Measurements from ENCODE around the gene FBF1.
"Not testable (repeated sequence)": the region's sequence is repeated elsewhere in the genome, so short reads cannot be mapped to it uniquely, and the experiment has no call there.

The FBF1 gene

DNA sequence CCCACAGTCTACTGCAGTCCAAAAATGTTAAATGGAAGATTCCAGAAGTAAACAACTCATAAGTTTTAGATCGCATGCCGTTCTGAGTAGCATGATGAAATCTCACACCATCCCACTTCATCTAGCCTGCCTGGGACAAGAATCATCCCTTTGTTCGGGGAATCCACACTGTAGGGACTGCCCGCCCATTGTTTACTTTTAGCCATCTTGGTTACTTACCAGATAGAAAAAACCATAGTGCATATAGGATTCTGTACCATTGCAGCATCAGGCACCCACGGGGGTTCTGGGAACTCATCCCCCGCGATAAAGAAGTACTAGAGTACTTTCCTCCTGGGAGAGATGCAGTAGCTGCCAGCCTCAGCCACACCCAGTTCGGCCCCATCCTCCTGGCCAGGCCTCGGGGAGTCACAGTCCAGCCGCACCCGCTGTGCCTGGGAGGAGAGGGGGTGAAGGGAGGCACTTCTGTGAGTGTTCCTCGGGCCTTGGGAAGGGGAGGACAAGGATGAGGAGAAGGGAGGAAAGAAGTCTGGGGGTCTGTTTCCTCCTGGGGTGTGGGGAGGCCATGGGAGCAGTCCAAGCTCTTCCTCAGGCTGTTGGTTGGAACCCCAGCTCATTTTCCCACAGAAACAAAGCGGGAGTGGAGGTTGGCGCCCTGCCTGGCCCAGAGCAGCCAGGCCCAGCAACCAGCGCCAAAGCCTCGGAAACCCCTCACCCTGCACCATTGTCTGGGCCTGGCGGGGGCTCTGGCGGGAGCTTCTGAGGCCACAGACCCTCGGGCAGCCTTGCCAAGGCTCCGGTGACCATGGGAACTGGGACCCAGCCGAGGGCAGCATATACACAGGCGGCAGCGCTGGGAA is 71.3 kb downstream of the FBF1 start:
- POLR2A ChIA-PET: interaction anchor here (1.2 to 1.6 kb wide), 2 partner anchors 15 to 89 kb away, joined by 5 read pairs; partner anchors contain the start of gene WBP2
- no peak for TF ChIP-seq ELF4 (IDR thresholded peaks at IDR 0.05)
- no peak for TF ChIP-seq ARNT (IDR thresholded peaks at IDR 0.05)
- TF ChIP-seq SUZ12 (IDR thresholded peaks at IDR 0.05): no peak
- no peak for TF ChIP-seq HDGF (IDR thresholded peaks at IDR 0.05; ENCODE audit: borderline replicate concordance)
- TF ChIP-seq CTBP1 (IDR thresholded peaks at IDR 0.05; ENCODE audit: borderline replicate concordance): no peak
- TF ChIP-seq NFRKB (IDR thresholded peaks at IDR 0.05): no peak
- TF ChIP-seq SP1 (IDR thresholded peaks at IDR 0.05): no peak
- no peak for TF ChIP-seq FOXK2 (IDR thresholded peaks at IDR 0.05)
- TF ChIP-seq L3MBTL2 (conservative IDR thresholded peaks at IDR 0.05): no peak

DNA sequence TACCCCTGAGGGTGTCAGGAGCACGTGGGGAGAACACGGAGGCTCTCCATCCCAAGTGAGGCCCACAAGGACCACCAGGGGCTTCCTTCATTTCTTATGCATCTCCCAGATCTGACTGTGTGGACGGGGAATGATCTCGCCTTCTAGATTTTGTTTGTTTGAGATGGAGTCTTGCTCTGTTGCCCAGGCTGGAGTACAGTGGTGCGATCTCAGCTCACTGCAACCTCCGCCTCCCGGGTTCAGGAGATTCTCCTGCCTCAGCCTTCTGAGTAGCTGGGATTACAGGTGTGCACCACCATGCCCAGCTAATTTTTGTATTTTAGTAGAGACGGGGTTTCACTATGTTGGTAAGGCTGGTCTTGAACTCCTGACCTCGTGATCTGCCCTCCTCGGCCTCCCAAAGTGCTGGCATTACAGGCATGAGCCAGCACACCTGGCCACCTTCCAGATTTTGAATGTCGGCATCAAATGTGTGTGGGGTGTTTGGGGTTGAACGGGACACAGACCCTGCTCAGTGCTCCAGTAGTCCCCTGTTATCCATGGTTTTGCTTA is 72.0 kb downstream of the FBF1 start:
- DNase-seq (ENCODE audit: extremely low spot score): not testable (repeated sequence)
- CTCF ChIA-PET: interaction anchor here (1.5 kb wide), 1 partner anchor 137 kb away, joined by 3 read pairs; no protein-coding TSS in a partner anchor

More for the DNA sequence above, 71.3 kb downstream of the FBF1 start:
- DNase-seq (ENCODE audit: extremely low spot score): no peak
- CTCF ChIA-PET: interaction anchor here (1.5 kb wide), 1 partner anchor 136 kb away, joined by 3 read pairs; no protein-coding TSS in a partner anchor

DNA sequence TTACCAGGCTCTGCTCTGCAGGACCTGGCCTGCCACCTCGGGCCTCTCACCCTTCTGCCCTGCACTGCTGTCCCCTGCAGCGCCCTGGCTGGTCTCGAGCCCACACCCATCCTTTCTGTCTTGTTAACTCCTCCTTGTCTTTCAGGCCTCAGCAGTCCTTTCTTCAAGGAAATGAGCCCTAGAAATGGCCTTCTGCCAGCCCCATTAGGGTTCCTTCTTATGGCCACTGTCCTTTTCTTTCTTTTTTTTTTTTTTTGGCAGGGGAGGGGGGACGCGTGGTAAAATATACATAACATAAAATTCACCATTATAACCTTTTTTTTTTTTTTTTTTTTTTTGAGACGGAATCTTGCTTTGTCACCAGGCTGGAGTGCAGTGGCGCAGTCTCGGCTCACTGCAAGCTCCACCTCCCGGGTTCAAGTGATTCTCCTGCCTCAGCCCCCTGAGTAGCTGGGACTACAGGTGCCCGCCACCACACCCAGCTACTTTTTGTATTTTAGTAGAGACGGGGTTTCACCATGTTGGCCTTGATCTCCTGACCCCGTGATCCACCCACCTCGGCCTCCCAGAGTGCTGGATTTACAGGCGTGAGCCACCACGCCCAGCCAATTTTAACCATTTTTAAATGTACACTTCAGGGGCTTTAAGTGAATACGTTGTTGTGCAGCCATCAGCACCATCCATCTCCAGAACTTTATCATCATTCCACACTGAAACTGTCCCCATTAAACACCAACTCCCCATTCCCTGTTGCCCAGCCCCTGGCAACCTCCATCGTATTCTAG is 75.2 kb downstream of the FBF1 start:
- POLR2A ChIA-PET; DNase-seq (ENCODE audit: extremely low spot score): not testable (repeated sequence)
- CTCF ChIA-PET: interaction anchor here (0.7 kb wide), 1 partner anchor 26 kb away, joined by 4 read pairs; no protein-coding TSS in a partner anchor

More for the DNA sequence above, 72.0 kb downstream of the FBF1 start:
- POLR2A ChIA-PET: interaction anchor here (1.6 kb wide), 1 partner anchor 14 kb away, joined by 5 read pairs; the partner anchor contains the start of gene WBP2

DNA sequence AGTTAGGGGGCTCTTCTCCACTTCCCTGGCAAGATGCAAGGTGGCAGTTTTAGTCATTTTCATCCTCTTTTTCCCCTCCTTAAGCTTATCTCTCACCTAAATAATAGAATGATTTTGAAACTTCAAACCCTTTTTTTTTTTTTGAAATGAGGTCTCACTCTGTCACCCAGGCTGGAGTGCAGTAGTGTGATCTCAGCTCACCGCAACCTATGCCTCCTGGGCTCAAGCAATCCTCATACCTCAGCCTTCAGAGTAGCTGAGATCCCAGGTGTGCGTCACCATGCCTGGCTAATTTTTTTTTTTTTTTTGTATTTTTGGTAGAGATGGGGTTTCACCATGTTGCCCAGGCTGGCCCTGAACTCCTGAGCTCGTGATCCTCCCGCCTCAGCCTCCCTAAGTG is 76.0 kb downstream of the FBF1 start:
- CTCF ChIA-PET: interaction anchor here (0.6 to 0.7 kb wide), 3 partner anchors 26 to 372 kb away, joined by 3 to 4 read pairs (median 3); no protein-coding TSS in a partner anchor
- DNase-seq (ENCODE audit: extremely low spot score): not testable (repeated sequence)
- POLR2A ChIA-PET: interaction anchor here (0.8 to 2.4 kb wide), 3 partner anchors 10 to 85 kb away, joined by 3 to 6 read pairs (median 4); partner anchors contain the start of gene WBP2

DNA sequence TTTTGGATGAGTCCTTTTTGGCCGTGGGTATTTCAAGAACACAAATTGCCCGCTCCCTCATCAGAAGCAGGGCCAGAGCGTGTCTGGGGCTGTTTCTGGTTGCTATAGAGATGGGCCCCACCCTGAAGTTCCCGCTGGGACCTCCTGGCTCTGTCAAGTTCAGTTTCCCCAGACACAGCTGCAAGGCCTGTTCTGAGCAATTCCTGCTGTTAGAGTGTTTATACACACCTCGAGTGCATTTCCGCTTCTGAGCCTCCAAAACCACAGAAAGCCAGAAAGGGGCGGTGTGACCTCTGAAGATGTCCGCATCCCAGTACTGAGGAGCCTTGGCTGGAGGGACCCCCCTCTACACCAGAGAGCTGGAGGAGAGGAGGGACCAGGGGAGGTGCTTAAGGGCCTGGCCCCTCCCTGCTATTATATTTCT is 76.4 kb downstream of the FBF1 start:
- TF ChIP-seq ARNT (IDR thresholded peaks at IDR 0.05): no peak
- no peak for TF ChIP-seq BHLHE40 (IDR thresholded peaks at IDR 0.05; ENCODE audit: borderline replicate concordance)
- TF ChIP-seq TARDBP (IDR thresholded peaks at IDR 0.05): no peak
- TF ChIP-seq, protein P1, sequence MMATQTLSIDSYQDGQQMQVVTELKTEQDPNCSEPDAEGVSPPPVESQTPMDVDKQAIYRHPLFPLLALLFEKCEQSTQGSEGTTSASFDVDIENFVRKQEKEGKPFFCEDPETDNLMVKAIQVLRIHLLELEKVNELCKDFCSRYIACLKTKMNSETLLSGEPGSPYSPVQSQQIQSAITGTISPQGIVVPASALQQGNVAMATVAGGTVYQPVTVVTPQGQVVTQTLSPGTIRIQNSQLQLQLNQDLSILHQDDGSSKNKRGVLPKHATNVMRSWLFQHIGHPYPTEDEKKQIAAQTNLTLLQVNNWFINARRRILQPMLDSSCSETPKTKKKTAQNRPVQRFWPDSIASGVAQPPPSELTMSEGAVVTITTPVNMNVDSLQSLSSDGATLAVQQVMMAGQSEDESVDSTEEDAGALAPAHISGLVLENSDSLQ (IDR thresholded peaks at IDR 0.05): no peak
- no peak for TF ChIP-seq ELF4 (IDR thresholded peaks at IDR 0.05)
- TF ChIP-seq L3MBTL2 (conservative IDR thresholded peaks at IDR 0.05): no peak
- no peak for TF ChIP-seq ZNF384 (IDR thresholded peaks at IDR 0.05)
- TF ChIP-seq LEF1 (IDR thresholded peaks at IDR 0.05; ENCODE audit: borderline replicate concordance): no peak
- no peak for TF ChIP-seq HDGF (IDR thresholded peaks at IDR 0.05; ENCODE audit: borderline replicate concordance)
- no peak for TF ChIP-seq SUZ12 (IDR thresholded peaks at IDR 0.05)
- no peak for TF ChIP-seq FOXK2 (IDR thresholded peaks at IDR 0.05)
- TF ChIP-seq CTBP1 (IDR thresholded peaks at IDR 0.05; ENCODE audit: borderline replicate concordance): no peak
- ChIA-PET CTCF (interaction anchor here (0.6 kb wide), 2 partner anchors 117 to 372 kb away, joined by 3 read pairs; no protein-coding TSS in a partner anchor), POLR2A (interaction anchor here (0.8 to 2.4 kb wide), 3 partner anchors 9 to 85 kb away, joined by 3 to 6 read pairs (median 4); partner anchors contain the start of gene WBP2)
- no peak for DNase-seq (ENCODE audit: extremely low spot score)

DNA sequence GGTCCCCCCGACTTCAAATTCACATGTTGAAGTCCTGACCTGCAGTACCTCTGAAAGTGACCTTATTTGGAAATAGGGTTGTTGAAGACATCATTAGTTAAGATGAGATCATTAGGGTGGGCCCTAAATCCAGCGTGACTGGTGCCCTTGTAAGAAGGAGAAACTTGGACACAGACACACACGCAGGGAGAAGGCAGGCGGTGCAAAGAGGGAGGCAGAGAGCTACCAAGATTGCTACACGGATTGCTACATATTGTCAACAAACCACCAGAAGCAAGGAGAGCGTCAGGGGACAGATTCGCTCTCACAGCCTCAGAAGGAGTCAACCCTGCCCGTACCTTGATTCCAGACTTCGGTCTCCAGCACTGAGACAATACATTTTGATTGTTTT is 78.9 kb downstream of the FBF1 start:
- no peak for TF ChIP-seq NFRKB (IDR thresholded peaks at IDR 0.05)
- no peak for TF ChIP-seq TARDBP (IDR thresholded peaks at IDR 0.05)
- TF ChIP-seq LEF1 (IDR thresholded peaks at IDR 0.05; ENCODE audit: borderline replicate concordance): no peak
- TF ChIP-seq, protein P1 (IDR thresholded peaks at IDR 0.05): no peak
- TF ChIP-seq FOXK2 (IDR thresholded peaks at IDR 0.05): no peak
- no peak for TF ChIP-seq ELF4 (IDR thresholded peaks at IDR 0.05)
- no peak for TF ChIP-seq FOXA1 (IDR thresholded peaks at IDR 0.05)
- TF ChIP-seq ARNT (IDR thresholded peaks at IDR 0.05): no peak
- TF ChIP-seq HDGF (IDR thresholded peaks at IDR 0.05; ENCODE audit: borderline replicate concordance): no peak
- TF ChIP-seq L3MBTL2 (conservative IDR thresholded peaks at IDR 0.05): no peak
- no peak for TF ChIP-seq SUZ12 (IDR thresholded peaks at IDR 0.05)
- TF ChIP-seq CTBP1 (IDR thresholded peaks at IDR 0.05; ENCODE audit: borderline replicate concordance): no peak
- no peak for TF ChIP-seq FOXM1 (IDR thresholded peaks at IDR 0.05; ENCODE audit: borderline replicate concordance)
- no peak for DNase-seq (ENCODE audit: extremely low spot score)
- ChIA-PET POLR2A (interaction anchor here (0.6 kb wide), 1 partner anchor 254 kb away, joined by 3 read pairs; no protein-coding TSS in a partner anchor), CTCF (interaction anchor here (1.1 to 2.6 kb wide), 7 partner anchors 11 to 65 kb away, joined by 4 to 33 read pairs (median 10); partner anchors contain the start of gene TRIM47)

All from HEK293T (cell line).